IPS DF 4.7 (cell line): ENCODE results near the gene THPO.
"Not testable (repeated sequence)": the region's sequence is repeated elsewhere in the genome, so short reads cannot be mapped to it uniquely, and the experiment has no call there.

Experiments
- DNase-seq: peaks from one replicate; pipeline ENCODE4 v3.0.0-alpha.2; 2013; ENCODE audit warnings: low spot score; ENCODE audit errors: extremely low read depth

Gene THPO

GRCh38 chr3:184351511-184352148, 26.4 kb downstream of the THPO start:
- no peak for DNase-seq

- DNase-seq: no peak
Observed at GRCh38 chr3:184350618-184351017, 27.4 kb downstream of the THPO start.

- DNase-seq: no peak
Observed at GRCh38 chr3:184349563-184350470, 28.2 kb downstream of the THPO start.

- DNase-seq: no peak
Observed at GRCh38 chr3:184348057-184348382, 30.0 kb downstream of the THPO start.

GRCh38 chr3:184347321-184348056, 30.5 kb downstream of the THPO start:
- no peak for DNase-seq

GRCh38 chr3:184346480-184347190, 31.4 kb downstream of the THPO start:
- DNase-seq: no peak

- no peak for DNase-seq
Observed at GRCh38 chr3:184345317-184346144, 32.5 kb downstream of the THPO start.

GRCh38 chr3:184344579-184345316, 33.3 kb downstream of the THPO start:
- no peak for DNase-seq

GRCh38 chr3:184343200-184343876, 34.7 kb downstream of the THPO start:
- DNase-seq: no peak

- DNase-seq: no peak
Observed at GRCh38 chr3:184341925-184342324, 36.1 kb downstream of the THPO start.

GRCh38 chr3:184339451-184340135, 38.4 kb downstream of the THPO start:
- not testable (repeated sequence) for DNase-seq

GRCh38 chr3:184339001-184339400, 39.0 kb downstream of the THPO start:
- DNase-seq: no peak

- no peak for DNase-seq
Observed at GRCh38 chr3:184338511-184338945, 39.5 kb downstream of the THPO start.

- no peak for DNase-seq
Observed at GRCh38 chr3:184337981-184338380, 40.0 kb downstream of the THPO start.

GRCh38 chr3:184337399-184337714, 40.6 kb downstream of the THPO start, which contains the start of gene FAM131A:
FAM131A (plus strand) TSS chr3:184337600; CDS start chr3:184337631, 31 bp downstream.
- no peak for DNase-seq

- no peak for DNase-seq
Observed at GRCh38 chr3:184336547-184337398, 41.2 kb downstream of the THPO start.

GRCh38 chr3:184335661-184336546, 42.1 kb downstream of the THPO start:
- no peak for DNase-seq
